ENCODE results near the gene PREX1.
A peak's percentile ranks its signal among the peaks of the same experiment; 100 is the strongest.
"Not testable (repeated sequence)": the region's sequence is repeated elsewhere in the genome, so short reads cannot be mapped to it uniquely, and the experiment has no call there.

The PREX1 gene

DNA sequence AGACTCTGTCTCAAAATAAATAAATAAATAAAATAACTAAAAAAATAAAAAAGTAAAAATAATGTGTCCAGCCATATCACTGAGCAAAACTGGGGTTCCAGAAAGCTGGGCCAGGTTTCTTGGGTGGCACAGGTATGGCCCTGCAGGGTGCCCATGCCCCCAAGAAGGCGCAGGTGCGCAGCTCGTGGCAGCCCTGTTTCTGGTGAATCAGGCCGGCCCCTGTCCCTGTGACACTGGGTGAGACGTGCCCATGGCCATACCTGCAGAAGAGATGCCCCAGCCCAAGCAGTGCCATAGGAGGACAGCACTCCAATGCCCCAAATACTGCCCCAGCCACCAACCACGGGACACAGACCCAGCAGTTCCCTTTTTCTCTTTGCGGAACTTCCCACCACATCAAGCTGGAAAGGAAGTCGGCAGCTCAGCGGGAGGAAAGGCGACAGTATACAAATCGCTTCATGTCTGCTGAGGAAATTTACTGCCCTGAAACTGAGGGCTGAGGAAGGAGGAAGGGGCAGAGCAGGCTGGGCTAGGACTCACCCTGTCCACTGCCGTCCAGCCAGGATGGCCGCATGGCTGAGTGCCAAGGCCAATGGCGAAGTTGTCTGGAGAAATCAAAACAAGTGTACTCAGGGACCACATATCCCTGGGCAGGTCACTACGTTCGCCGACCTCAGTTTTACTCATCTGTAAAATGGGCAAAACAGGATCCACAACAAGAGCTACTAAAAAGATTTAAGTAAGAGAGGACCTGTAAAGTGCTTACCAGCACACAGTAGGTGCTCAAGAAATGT is 55.4 kb downstream of the PREX1 start:
- DNase-seq (ENCODE audit: low spot score), result peak; percentile 43

DNA sequence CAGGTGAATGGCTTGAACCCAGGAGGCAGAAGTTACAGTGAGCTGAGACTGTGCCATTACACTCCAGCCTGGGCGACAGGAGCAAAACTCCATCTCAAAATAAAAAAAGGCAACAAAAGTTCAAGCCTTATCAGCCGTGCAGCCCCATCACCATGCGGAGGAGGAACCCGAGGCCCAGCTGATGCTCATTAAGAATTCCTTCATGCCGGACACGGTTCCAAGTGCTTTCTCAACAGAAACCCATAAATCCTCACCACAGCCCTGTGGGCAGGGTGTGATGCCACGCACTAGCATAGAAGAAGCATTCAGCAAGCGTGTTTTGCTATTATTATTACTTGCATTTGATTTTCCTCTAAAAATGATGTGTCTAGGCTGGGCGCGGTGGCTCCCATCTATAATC is 56.3 kb downstream of the PREX1 start:
- DNase-seq (ENCODE audit: low spot score), result no peak

DNA sequence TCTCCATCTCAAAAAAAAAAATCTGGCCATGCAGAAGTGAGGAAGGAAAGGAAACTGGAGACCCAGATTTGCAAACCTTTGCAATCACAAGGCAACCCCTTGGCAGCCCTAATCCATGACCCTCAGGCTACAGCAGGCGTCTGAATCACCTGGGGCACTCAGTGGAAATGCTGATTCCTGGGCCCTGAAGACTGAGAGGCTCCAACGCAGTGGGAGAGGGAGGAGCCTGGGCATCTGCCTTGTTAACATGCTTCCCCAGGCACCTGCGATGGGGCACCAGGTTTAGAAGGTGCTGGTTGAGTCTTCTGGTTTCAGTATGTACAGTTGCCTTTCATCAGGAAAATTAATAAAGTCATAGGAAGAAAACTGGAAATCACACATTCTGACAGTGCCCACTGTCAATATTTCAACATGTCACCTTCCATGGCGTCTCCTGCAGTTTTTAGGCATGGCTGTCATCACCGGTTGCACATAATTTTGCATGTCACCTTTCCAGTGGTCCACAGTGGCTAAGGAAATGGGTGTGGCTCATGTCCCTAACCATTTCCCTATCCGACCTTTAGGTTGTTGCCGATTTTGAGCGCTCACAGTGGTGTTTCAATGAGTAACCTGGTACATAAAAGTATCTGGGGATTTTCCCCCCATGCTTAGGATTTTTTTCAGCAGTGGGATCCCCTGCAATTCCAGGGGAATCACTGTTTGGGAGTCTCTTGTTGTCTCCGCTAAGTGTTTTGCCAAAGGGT is 56.9 kb downstream of the PREX1 start:
- no peak for DNase-seq (ENCODE audit: low spot score)

DNA sequence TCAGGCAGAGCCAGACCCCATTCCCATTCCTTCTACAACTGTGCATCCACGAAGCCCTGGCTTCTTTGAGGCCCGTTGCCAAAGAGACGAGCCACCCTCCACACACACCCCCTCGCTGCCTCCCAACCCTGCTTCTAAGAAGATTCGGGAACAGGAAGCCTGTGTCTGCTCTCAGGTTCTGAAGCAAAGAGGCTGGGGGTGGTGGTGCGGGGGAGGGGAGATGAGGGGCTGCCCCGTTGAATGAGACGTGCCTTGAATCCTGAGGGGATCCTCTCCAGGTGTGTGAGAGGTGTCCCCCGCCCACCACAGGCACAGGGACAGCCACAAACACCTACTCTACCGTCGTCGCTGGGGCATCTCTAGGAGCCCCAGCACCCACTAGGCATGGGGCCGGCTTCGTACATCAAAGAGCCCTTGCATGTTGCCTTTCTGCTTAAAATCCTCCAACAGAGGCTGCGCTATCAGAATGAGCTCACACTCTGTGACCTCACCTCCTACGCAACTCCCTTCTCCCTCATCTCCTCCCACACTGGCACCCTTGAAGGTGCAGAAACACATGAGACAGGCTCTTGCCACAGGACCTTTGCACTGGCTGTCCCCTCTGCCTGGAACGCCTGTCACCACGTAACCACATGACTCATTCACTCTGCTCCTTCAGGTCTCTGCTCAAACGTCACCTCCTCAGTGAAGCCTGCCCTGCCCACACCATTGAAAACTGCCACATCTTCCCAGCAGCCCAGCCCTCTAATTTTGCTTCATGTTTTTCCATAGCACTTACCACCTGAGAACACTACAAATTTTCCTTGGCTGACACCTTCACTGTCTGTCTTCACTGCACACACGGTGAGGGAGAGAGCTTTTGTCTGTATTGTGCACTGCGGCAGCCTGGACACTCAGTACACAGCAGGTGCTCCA is 58.5 kb downstream of the PREX1 start:
- no peak for DNase-seq (ENCODE audit: low spot score)

DNA sequence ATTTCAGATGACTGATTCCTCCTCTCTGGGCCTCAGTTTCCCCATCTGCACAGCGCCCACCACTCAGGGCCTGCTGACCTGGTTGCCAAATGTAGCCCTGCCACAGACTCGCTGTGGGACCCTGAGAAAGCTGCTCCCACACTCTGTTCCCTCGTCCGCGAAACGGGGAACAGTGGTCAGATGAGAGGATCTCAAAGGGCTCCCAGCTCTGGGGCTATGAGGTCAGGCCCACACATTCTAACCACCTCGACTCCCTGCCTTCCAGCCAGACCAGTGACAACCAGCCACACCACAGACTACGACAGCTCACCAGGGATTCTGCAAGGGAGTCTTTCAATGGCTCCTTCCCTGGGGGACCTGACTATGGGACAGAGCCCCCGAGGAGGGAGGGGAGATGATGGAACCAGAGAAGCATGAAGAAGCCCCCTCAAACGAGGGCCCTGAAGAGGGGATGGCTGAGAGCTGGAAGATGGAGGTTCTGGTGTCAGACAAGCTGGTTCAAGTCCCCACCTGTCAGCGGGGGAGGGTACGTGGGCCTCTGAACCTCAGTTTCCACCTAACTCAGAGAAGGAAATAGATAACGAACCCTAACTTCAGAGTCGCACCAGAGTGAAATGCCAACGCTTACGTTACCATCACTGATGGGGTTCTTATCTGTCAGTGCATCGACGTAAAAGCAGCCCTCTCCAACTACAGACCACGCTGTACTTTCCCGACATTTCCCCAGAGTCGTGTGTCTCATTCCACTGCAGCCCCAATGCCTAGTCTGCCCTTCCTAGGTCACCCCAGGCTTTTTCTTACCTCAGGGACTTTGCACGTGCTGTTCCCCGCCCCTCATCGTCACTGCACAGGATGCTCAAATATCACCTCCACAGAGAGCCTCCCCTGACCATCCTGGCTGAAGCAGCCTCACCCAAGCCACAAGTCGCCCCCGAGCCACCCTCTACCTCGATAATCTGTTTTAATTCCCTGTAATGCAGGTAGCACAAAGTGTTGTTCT is 60.5 kb downstream of the PREX1 start:
- DNase-seq (ENCODE audit: low spot score), result no peak

DNA sequence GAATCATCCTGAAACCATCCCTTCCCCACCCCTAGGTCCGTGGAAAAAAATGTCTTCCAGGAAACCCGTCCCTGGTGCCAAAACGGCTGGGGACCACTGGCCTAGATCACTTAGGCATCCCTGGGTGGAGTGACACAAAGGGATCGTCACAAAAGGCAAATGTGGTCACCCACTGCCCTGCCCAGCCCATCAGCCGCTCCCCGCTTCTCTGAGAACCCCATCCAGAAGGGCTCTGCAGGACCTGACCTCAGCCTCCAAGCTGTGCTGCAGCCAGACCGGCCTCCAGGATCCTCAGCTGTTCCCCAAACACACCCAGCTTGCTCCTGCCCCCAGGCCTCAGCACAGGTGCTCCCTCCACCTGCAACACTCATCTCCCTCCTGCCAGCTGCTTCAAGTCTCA is 61.6 kb downstream of the PREX1 start:
- DNase-seq (ENCODE audit: low spot score), result no peak

DNA sequence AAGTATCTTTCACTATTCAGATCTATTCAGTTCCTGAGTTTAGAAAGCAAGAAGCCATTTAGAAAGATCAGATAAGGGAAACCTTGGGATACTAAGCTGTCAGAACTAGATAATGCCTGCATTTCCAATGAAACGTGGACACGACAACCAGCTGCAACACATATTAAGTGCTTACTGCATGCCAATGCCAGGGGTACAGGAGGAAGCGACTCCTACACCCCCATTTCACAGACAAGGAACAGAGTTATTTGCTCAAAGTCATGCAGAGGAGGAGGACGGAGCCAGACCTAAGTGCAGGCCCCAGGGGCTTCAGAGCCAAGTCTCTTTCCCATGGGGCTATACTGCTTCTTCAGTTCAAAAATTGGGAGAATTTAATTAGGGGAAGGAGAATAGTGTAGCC is 62.4 kb downstream of the PREX1 start:
- no peak for DNase-seq (ENCODE audit: low spot score)

DNA sequence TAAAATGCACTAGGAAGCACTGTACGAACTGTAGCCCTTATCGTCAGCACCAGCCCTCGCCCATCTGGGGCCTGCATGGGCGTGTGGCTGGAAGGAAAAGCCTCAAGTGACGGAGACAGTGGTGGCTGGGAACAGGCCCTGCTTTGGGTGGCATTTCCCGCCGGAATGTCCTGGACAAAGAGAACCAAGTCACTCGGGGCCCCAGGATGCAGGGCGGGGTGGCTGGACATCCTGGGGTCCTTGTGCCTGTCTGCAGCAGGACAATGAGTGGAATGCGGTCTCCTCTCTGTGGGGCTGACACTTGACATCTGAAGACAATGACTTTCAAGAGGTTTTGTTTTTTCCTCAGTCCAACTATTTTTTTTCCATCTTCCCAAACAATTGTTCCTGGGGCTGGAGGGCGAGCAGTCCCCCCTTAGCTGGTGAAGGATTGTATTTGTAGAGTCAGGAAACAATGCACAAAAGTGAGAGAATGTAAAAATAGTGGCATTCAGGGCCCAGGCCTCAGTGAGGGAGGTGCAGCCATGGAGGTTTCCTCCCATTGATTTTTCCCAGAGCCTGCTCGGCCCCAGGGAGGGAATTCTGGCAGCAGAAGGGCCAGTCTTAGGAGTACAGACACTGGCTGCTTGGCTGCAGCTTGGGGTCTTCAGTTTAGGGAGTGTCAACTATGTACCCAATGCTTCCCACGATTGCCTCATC is 64.4 kb downstream of the PREX1 start:
- DNase-seq (ENCODE audit: low spot score), result peak; percentile 83

DNA sequence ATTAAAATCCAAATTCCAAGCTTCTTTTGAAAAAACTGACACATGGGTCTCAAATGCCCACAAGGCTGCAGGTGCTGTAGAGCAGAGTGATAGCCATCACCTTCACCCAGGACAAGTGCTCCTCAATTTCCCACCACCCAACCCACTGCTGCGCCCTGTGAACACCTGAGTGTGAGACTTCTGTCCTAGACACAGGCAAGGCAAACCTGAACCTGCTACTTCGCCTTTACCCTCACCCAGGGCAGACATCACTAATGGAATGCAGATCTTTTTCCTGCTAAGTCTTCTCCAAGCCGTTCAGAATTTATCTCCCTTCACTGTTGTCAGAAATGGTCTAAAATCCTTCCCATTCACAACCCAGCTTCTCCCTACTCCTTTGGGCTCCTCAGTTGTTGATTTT is 65.9 kb downstream of the PREX1 start:
- no peak for DNase-seq (ENCODE audit: low spot score)

DNA sequence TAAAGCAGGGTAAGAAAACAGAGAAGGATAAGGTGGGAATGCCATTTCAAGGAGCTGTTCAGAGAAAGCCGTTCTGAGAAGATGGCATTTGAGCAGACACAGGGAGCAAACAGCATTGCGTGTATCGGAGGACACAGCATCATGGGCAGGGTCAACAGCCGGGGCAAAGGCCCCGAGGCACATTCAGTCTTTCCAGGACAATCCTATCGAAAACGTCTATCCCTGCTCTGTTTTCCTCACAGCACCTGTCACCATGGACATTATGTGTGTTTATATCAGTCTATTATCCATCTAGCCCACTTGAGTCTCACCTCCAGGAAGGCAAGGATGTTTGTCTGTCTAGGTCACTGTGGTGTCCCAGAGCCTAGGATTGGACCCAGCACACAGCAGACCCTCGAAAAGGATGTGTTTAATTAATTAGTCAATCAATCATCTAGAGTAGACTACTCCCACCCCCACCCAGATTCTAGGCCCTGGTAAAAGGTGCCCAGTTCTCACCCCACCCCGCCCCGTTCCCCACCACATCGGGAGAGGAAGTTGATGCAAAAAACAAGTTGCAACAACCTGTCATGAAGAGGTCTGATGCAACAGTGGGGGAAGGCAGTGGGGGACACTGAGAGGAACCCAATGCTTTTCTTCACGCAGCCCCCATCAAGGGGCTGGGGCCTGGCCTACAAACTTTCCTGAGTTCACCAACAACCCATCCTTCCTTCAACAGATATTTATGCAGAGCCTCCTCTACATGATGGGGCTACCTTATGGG is 66.6 kb downstream of the PREX1 start:
- no peak for DNase-seq (ENCODE audit: low spot score)

DNA sequence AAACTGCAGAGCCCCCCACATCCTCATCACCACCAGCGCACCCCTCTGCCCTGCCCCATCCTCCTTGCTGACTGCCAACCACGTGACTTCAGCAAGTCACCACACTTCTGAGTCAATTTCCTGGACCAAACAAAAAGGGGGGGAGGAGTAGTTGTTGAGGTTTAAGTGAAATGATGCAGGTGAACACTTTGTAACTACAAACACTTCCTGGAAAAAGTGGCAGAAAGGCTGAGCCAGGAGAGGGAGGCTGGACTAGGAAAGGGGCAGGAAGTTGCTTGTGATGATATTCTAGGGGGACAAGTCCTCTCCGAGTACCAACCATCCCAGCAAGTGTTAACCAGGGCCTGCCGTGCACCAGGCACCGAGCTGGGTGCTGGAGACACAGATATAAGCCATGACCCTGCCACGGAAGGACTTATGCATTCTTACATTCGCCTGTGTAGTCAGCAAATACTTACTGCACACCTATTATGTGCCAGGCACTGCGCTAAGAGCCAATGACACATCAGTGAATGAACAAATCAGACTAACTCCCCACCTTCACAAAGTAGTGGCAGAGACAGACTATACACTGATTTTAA is 67.3 kb downstream of the PREX1 start:
- DNase-seq (ENCODE audit: low spot score), result peak; percentile 85

DNA sequence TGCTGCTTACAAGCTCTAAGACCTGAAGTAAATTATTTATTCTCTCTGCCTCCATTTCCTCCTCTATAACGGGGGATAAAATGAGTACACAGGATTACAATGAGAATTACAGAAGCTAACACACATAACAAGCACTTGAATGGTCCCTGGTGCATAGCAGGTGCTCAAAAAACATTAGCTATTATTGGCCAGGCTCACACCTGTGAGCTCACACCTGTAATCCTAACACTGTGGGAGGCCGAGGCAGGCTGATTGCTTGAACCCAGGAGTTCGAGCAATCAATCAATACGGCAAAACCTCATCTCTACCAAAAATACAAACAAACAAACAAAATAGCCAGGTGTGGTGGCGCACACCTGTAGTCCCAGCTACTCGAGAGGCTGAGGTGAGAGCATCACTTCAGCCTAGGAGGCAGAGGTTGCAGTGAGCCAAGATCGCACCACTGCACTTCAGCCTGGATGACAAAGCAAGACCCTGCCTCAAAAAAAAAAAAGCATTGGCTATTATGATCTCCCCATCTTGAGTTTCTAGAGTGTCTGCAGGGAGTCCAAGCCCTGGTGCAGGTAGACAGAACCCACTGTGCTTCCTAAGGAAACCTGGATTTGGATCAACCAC is 68.1 kb downstream of the PREX1 start:
- DNase-seq (ENCODE audit: low spot score), result no peak

DNA sequence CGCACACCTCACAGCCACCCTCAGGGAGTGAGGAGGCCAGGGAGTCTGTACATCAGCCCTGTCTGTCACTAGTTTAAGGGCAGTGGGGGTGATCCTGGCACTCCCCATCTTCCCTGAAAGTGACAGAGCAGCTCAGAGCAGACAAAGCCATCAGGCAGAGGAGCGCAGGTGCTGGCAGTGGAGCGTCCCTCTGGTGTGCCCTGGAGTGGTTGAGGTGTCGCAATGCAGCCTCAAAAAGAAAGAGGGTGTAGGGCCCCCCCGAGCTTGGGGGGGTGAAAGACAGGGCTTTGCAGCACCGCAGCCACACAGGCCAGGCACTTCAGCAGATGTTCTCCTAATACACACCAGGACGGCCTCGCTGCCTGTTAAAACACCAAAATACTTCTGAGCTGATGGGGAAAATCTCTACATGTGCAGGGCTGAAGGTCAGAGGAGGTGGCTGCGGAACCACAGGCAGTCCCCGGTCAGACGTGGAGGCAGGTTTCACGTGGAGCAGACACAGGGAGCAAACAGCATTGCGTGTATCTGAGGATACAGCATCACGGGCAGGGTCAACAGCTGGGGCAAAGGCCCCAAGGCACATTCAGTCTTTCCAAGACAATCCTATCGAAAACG is 69.5 kb downstream of the PREX1 start:
- no peak for DNase-seq (ENCODE audit: low spot score)

DNA sequence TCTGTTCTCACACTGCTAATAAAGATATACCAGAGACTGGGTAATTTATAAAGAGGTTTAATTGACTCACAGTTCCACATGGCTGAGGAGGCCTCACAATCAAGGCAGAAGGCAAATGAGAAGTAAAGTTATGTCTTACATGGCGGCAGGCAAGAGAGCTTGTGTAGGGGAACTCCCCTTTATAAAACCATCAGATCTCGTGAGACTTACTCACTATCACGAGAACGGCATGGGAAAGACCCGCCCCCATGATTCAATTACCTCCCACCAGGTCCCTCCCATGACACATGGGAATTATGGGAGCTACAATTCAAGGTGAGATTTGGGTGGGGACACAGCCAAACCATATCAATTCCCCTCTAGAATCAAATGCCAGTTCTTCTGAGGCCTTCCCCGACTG is 71.0 kb downstream of the PREX1 start:
- not testable (repeated sequence) for DNase-seq (ENCODE audit: low spot score)

DNA sequence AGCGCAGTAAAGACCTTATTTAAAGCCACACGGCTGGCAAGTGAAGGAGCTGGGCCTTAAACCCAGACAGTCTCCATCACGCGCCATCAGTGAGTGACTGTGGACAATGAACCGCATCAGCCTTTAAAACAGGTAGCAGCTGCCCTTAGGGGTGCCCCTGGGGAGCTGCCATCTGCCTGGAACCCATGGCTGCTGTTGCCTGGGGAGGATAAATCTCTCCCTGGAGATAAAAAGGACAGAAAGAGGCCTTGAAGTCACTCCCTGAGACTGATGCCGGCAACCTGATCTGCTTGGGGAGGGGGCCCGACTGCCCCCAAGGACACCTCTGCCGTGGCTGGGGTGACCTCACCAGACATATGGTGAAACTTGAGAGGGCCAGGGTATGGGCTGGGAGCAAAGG is 73.5 kb downstream of the PREX1 start:
- no peak for DNase-seq (ENCODE audit: low spot score)

DNA sequence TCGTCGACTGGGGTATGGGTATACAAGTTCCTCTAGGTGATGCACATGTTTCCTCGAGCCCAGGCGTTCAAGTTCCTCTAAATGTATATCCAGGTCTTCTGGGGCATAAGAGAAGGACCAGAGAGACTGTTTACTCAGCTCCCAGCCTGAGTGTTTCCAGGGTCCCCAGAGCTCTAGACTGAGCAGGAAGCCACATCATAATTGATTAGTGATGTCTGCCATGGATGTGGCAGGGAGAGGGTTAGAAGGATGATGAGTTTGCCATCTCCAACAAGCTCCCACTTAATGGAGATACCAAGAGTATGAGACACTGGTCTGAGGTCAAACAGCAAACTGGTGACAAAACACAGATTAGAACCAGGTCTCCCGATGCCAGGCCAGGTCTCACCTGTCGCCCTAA is 74.8 kb downstream of the PREX1 start:
- no peak for DNase-seq (ENCODE audit: low spot score)

DNA sequence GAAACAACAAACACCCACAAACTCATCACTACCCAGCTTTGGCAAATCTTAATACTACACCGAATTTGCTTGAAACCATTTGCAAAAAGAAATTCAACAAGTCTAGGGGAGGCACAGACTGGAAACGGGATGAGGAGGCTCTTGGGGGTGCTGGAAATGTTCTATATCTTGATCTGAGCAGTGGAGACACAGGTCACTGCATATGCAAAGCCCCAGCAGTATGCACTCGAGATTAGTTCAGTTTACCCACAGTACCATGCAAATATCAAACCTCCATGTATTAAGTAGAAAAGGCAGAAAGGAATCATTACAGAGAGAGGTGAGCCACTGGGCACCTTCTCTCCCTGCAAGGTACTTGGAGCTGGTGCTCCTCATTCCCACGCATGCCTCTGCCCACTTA is 75.9 kb downstream of the PREX1 start:
- DNase-seq (ENCODE audit: low spot score), result no peak

DNA sequence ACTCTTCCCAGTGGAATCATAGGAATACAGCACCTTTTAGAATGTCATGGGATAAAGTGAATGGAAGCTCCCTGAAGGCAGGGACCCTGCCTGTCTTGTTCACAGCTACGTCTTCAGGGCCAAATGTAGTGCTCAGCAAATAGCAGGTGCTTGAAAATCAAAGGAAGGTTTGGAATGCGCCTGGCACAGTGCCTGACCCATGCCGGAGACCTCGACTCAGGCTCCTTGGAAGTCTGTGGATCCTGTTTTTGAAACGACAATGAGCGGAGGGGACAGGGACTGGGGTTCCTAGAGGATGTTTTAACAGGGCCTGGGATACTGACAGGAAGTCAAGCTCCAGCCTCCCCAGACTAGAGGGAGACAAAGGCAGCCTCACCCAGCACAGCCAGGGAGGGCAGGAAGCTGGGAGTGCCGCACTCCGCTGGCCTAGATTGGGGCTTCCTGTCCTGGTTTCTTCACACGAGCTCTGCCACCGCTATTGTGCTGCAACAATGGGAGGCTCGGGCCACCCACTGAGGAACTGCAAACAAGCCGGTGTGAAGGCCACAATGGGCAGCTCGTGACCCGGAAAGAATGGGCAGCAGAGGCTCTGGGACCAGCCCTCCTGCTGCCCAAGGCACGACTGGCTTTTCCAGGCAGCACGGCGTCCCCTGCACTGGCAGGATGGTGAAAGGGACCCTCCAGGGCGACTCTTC is 76.7 kb downstream of the PREX1 start:
- DNase-seq (ENCODE audit: low spot score), result peak; percentile 91
